GM12801 (cell line): Measurements from ENCODE around the gene DPF3.

ENCODE experiments used
- TF ChIP-seq, protein P1 (sequence below): IDR thresholded peaks from one replicate; pipeline ENCODE4 v1.5.1; 2011; ENCODE audit warnings: control low read depth; ENCODE audit not compliant: insufficient read length; ENCODE audit errors: extremely low read depth

The DPF3 gene

DNA sequence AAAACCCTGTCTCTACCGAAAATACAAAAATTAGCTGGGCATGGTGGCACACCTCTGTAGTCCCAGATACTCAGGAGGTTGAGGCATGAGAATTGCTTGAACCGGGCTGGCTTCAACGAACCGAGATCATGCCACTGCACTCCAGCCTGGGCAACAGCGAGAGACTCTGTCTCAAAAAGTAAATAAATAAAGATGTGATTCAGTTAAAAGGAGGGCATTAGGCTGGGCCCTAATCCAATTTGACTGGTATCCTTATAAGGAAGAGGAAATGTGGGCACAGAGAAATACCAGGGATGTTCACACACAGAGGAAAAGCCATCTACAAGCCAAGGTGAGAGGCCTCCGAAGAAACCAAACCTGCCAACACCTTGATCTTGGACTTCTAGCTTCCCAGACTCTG, 22.3 kb upstream of the DPF3 start:
- TF ChIP-seq, protein P1, sequence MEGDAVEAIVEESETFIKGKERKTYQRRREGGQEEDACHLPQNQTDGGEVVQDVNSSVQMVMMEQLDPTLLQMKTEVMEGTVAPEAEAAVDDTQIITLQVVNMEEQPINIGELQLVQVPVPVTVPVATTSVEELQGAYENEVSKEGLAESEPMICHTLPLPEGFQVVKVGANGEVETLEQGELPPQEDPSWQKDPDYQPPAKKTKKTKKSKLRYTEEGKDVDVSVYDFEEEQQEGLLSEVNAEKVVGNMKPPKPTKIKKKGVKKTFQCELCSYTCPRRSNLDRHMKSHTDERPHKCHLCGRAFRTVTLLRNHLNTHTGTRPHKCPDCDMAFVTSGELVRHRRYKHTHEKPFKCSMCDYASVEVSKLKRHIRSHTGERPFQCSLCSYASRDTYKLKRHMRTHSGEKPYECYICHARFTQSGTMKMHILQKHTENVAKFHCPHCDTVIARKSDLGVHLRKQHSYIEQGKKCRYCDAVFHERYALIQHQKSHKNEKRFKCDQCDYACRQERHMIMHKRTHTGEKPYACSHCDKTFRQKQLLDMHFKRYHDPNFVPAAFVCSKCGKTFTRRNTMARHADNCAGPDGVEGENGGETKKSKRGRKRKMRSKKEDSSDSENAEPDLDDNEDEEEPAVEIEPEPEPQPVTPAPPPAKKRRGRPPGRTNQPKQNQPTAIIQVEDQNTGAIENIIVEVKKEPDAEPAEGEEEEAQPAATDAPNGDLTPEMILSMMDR = no peak

DNA sequence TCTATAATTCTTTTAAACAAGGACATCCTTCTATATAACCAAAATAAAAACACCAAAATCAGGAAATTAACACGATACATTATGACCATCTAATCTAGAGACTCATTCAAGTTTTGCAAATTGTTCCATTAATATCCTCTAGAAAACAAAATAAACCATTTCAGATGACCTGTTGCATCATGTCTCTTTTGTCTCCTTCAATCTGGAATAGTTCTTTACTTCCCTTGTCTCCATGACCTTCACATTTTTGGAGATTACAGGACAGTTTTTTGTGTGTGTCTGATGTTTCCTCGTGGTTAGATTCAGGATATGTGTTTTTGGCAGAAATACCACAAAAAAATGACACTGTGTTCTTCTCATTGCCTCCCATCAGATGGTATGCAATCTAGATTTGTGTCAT, 19.9 kb upstream of the DPF3 start:
- TF ChIP-seq, protein P1 = no peak

DNA sequence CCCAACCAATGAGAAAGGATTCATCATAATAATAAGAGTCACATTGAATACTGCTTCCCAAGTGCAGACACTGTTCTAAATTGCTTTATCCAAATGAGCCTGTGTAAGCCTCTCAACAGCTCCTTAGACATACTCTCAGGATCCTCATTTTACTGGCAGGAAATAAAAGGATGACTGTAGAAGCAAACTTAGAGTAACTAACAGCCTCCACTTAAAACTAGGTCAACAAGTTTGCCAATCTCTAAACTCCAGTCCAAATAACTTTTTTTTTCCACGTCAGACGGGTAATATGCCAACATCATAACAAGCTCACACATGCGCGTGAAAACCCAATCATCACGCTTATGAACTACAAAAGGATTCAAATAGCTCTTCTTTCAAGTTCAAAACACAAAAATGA, 15.3 kb upstream of the DPF3 start:
- TF ChIP-seq, protein P1 = no peak

DNA sequence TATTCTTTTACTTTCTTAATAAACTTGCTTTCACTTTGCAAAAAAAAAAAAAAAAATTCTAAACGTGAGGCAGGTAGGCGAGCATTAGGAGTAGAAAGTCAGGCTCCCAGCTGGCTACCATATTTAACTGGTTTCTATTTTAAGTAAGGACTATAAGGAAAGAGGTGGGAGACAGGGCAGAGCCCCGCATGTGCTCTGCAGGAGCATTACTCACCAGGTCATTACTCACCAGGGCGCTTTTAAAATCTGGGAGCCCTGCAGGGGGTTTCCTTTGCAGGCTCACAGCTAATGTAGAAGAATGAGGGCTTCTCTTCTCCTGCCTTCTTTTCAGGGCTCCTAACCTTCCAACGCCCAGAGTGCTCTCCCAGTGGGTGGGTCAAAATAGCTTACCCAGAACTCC, 14.0 kb upstream of the DPF3 start:
- TF ChIP-seq, protein P1 = no peak

DNA sequence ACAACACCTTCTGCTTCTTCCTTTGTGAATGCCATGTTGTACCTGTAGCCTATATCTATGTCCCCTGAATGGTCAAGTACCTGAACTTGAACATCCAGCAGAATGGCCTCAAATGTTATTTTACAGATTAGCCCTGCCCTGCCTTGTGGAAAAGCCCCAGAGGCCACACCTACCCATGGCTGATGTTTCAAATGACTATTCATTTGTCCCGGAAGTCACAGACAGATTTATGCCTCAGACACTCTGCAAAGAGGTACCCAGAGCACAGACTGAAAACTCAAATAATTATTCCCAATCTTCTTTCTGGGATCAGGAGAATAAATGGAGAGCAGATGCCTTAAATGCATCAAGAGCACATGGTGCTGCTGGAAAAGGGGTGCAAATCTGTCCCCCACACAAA, 13.0 kb upstream of the DPF3 start:
- TF ChIP-seq, protein P1 = no peak

DNA sequence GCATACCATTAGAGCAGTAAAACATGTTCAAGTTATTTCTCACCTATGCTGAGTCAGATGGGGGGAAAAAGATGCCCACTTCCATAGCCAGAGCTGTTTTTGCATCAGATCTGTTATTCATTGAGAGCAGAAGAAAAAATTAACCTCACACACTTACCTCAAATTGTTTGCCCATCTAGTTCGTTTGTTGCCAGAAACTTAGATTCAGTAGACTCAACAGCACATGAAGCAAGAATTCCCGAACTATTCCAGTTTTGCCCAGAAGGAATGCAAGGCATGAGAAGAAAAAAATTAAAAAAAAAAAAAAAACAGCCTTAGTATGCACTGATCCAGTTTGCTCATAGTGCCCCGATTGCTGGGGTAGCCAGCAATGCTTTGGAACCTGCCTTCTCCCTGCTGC, 12.4 kb upstream of the DPF3 start:
- TF ChIP-seq, protein P1 = no peak

DNA sequence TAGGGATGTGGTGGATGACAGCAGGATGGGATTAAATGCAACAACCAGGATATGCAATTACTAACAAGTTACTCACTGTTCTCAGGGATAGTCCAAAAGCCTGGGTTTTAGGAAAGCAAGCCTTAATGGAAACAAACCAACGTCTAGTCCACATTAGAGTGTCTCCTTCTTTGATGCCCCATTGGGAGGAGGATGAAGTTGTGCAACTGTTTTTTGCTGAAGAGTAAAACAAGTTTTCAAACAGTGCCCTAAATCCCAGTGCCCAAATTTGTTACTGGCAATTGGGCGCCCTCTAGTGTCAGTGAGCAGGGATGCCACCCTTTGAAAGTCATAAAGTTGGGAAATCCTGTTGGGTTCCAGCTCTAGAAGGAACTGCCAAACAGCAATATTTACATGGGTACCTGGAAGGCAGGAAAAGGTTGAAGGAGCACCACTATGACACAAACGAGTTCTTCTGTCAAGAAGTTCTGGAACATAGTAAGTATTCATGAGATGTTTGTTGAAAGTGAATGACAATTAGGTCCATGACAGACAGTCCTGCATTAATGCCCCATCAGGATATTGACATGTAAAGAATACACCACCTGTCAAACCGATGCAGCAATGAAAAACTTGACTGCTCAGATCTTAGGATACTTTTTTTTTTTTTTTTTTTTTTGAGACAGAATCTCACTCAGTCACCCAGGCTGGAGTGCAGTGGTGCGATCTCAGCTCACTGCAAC, 11.1 kb upstream of the DPF3 start:
- TF ChIP-seq, protein P1 = no peak
